Suppressor macrophage treated with lipopolysaccharide for 4 hours (primary cell): ENCODE results near the gene OR6C4.
"Not testable (repeated sequence)": the region's sequence is repeated elsewhere in the genome, so short reads cannot be mapped to it uniquely, and the experiment has no call there.

ENCODE experiments used
- DNase-seq: peaks from one replicate; pipeline ENCODE4 v3.0.0-alpha.2; 2020

OR6C4 gene

GRCh38 chr12:55549302-55549701 lies at the start of gene OR6C4:
Gene OR6C4 (plus strand): TSS chr12:55549602. CDS start chr12:55551227, 1,625 bp downstream.
- DNase-seq, result no peak

- DNase-seq, result no peak
Measured at GRCh38 chr12:55499810-55500252, 49.6 kb upstream of the OR6C4 start.

- DNase-seq, result no peak
Measured at GRCh38 chr12:55501601-55502000, 47.8 kb upstream of the OR6C4 start.

GRCh38 chr12:55515696-55516095 lies 33.7 kb upstream of the OR6C4 start:
- DNase-seq, result no peak

- no peak for DNase-seq
Measured at GRCh38 chr12:55516391-55516790, 33.0 kb upstream of the OR6C4 start.

- not testable (repeated sequence) for DNase-seq
Measured at GRCh38 chr12:55548235-55548634, 1.2 kb upstream of the OR6C4 start.

- no peak for DNase-seq
Measured at GRCh38 chr12:55548756-55549155, 646 bp upstream of the OR6C4 start.

- no peak for DNase-seq
Measured at GRCh38 chr12:55554296-55554695, 4.9 kb downstream of the OR6C4 start.

- not testable (repeated sequence) for DNase-seq
Measured at GRCh38 chr12:55570060-55570459, 20.7 kb downstream of the OR6C4 start.

GRCh38 chr12:55570689-55571088 lies 21.3 kb downstream of the OR6C4 start:
- not testable (repeated sequence) for DNase-seq

- no peak for DNase-seq
Measured at GRCh38 chr12:55572168-55572567, 22.8 kb downstream of the OR6C4 start, which contains the start of gene OR2AP1. Gene OR2AP1 (plus strand): TSS chr12:55572468. CDS start chr12:55574415, 1,947 bp downstream.

- DNase-seq, result no peak
Measured at GRCh38 chr12:55582066-55582465, 32.7 kb downstream of the OR6C4 start.

- DNase-seq, result no peak
Measured at GRCh38 chr12:55585817-55586216, 36.4 kb downstream of the OR6C4 start.

GRCh38 chr12:55590152-55590551 lies 40.8 kb downstream of the OR6C4 start:
- not testable (repeated sequence) for DNase-seq
